Kidney (tissue), 14 donors: ENCODE measurements around the gene ATG13. TPM values are rescaled to one million over a fixed set of nuclear protein-coding genes. Genes with fewer than 3 reads are reported as not detected.

Experiments
- DNase-seq, 5 donors: peaks; one replicate each; pipeline ENCODE4 v3.0.0-alpha.2; 2013 to 2020
- FAIRE-seq: peaks from 2 replicates; lab custom pipeline; 2012; peaks lifted over from hg19 to GRCh38; lab: Jason Lieb, UNC
- H3K27ac ChIP-seq, 2 donors: one replicate each; pipeline ENCODE4 v1.7.0; 2013; ENCODE audit warnings: low read depth in 2 of 2, low read length in 2 of 2, inconsistent platforms in 1 of 2
- H3K27me3 ChIP-seq: one replicate; pipeline ENCODE4 v1.7.1; 2013; ENCODE audit warnings: low read length, inconsistent platforms; ENCODE audit not compliant: control insufficient read depth, insufficient read depth
- H3K36me3 ChIP-seq, 3 donors: one replicate each; pipeline versions ENCODE4 v1.7.0 to v1.7.1; 2013; ENCODE audit warnings: low read length in 3 of 3, control low read depth in 1 of 3, inconsistent platforms in 1 of 3; ENCODE audit not compliant: insufficient read depth in 3 of 3, control insufficient read depth in 2 of 3
- H3K4me1 ChIP-seq, 3 donors: one replicate each; pipeline versions ENCODE4 v1.7.0 to v1.7.1; 2013; ENCODE audit warnings: low read length in 3 of 3, inconsistent platforms in 1 of 3, low read depth in 1 of 3; ENCODE audit not compliant: control insufficient read depth in 2 of 3, insufficient read depth in 2 of 3
- H3K4me3 ChIP-seq, 3 donors: one replicate each; pipeline versions ENCODE4 v1.7.0 to v1.8.1; 2013; ENCODE audit warnings: low read length in 3 of 3, control low read depth in 1 of 3, inconsistent platforms in 1 of 3
- H3K9ac ChIP-seq, 3 donors: one replicate each; pipeline versions ENCODE4 v1.7.0 to v1.7.1; 2013; ENCODE audit warnings: low read length in 3 of 3, control low read depth in 1 of 3, inconsistent platforms in 1 of 3
- H3K9me3 ChIP-seq, 3 donors: one replicate each; pipeline versions ENCODE4 v1.7.0 to v1.7.1; 2013; ENCODE audit warnings: low read length in 3 of 3, control low read depth in 1 of 3, inconsistent platforms in 1 of 3; ENCODE audit not compliant: control insufficient read depth in 2 of 3, insufficient read depth in 1 of 3
- intact Hi-C: fragments of 100-400 bp; cut with DNase I; formaldehyde crosslinking; loops from one replicate; pipeline ENCODE4 v1.11.1; 2022
- polyA plus RNA-seq: library from polyadenylated mRNA; stranded (reverse); fragments of 350-450 nt; fragmentation: Illumina TruSeq; extraction: RNeasy Lipid Tissue Mini Kit (QIAGEN cat#74804); gene quantifications from one replicate; pipeline ENCODE4 v1.2.3, GENCODE V29; 2014; ENCODE audit warnings: low read depth, low replicate concordance; ENCODE audit not compliant: insufficient read depth
- total RNA-seq: library from RNA; stranded (reverse); fragmentation: NEBNext Ultra II Directional; extraction: Animal tissue kit (Norgen Biotek cat#: 25700); gene quantifications from one replicate; pipeline ENCODE4 v1.2.1, GENCODE V29; 2021
- TF ChIP-seq, protein P1 (sequence below): IDR thresholded peaks from 3 replicates; pipeline ENCODE4 v1.5.1; 2012; ENCODE audit warnings: mild to moderate bottlenecking, moderate library complexity, borderline replicate concordance; ENCODE audit not compliant: insufficient read depth; ENCODE audit errors: extremely low read depth
- donor health status: control.
- donor health status: control.
- donor health status: control.
- donor health status: control.
- donor health status: control.
- donor health status: DM: yes; HTN: yes; CAD: no.
- donor health status: Normal renal cell carcinoma (clear cell type).

ATG13 gene
- total and polyA plus RNA-seq, 2 donors from 2014 or later: 40.1 to 73.5 TPM

DNA sequence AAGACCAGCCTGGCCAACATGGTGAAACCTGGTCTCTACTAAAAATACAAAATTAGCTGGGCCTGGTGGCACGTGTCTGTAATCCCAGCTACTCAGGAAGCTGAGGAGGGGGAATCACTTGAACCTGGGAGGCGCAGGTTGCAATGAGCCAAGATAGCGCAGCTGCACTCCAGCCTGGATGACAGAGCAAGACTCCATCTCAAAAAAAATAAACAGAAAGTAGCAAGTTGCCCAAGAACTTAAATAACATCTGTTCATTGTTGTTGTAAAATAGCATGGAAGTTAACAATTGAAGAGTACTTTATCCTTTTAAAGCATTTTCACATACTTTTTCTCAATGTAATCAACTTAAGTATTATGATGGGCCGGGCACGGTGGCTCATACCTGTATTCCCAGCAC is 29.2 kb upstream of the ATG13 start:
- FAIRE-seq (no peak), DNase-seq (no peak)
- H3K36me3 ChIP-seq: no peaks in the 10 kb centered on the region

DNA sequence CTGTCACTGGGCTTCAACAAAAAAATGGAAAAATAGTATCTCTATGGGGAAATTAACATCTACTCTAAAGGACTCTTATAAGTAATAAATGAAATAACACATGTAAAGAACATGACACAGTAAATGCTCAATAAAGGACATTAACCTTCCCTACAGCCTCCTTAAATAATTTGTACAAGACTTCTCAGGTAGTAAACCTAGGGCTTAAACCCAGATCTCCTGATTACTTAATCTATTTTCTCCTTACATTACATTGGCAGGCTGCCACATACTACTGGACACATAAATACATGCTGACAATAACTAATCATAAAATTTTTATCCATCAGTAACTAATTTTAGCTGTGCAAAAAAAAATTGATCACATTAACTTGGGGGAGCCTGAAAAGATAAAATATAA is 28.4 kb upstream of the ATG13 start:
- Histone ChIP-seq H3K36me3 (no peaks in the 10 kb centered on the region), H3K9ac (no peak overlapping the region), H3K27me3 (no peaks in the 10 kb centered on the region), H3K27ac (no peak overlapping the region), H3K4me3 (no peak overlapping the region), H3K4me1 (peaks cover 4 to 12% (median 7%) of the 10 kb centered on the region in 3 donors), H3K9me3 (no peaks in the 10 kb centered on the region)
- FAIRE-seq (no peak), DNase-seq (no peak)
- intact Hi-C loops: no loop called here
- TF ChIP-seq, protein P1, sequence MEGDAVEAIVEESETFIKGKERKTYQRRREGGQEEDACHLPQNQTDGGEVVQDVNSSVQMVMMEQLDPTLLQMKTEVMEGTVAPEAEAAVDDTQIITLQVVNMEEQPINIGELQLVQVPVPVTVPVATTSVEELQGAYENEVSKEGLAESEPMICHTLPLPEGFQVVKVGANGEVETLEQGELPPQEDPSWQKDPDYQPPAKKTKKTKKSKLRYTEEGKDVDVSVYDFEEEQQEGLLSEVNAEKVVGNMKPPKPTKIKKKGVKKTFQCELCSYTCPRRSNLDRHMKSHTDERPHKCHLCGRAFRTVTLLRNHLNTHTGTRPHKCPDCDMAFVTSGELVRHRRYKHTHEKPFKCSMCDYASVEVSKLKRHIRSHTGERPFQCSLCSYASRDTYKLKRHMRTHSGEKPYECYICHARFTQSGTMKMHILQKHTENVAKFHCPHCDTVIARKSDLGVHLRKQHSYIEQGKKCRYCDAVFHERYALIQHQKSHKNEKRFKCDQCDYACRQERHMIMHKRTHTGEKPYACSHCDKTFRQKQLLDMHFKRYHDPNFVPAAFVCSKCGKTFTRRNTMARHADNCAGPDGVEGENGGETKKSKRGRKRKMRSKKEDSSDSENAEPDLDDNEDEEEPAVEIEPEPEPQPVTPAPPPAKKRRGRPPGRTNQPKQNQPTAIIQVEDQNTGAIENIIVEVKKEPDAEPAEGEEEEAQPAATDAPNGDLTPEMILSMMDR: no peak

More for the DNA sequence above, 29.2 kb upstream of the ATG13 start:
- TF ChIP-seq, protein P1: no peak
- H3K27me3 ChIP-seq: no peaks in the 10 kb centered on the region
- H3K9me3 ChIP-seq: no peaks in the 10 kb centered on the region
- H3K27ac ChIP-seq: no peak overlapping the region
- H3K4me3 ChIP-seq: no peak overlapping the region
- intact Hi-C loops: no loop called here
- H3K9ac ChIP-seq: no peak overlapping the region
- H3K4me1 ChIP-seq: peaks cover 4 to 12% (median 7%) of the 10 kb centered on the region in 3 donors

DNA sequence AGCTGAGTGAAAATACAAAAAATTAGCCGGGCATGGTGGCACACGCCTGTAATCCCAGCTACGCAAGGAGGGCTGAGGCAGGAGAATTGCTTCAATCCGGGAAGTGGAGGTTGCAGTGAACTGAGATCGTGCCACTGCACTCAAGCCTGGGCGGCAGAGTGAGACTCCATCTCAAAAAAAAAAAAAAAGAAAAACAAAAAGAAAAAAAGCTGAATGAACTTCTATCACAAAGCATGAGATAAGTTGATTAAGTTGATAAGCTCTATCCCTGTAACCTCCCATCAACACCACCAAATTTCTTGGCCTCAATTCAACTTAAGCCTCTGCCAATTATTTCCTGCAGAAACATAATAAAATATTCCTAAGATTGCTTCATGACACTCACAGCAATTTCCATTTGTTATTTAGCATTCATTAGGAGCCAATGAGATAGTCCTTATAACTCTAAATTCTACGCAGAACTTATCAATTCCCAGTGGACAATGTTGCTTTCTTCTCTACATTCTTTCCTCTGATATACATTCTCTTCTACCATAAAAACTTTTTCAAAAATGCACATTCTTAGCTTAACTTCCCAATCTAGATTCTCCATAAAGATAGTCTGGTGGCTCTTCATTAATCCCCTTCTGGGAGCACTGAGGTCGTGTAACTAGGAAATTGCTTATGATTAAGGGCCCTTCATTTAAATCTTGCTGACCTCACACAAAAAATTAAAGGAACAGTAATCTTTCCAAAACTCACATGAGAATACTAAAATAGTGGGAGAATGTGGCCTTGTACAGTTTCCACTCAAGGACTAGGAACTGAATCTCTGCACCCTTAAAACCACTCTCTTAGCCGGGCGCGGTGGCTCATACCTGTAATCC is 26.4 kb upstream of the ATG13 start:
- H3K9me3 ChIP-seq: no peaks in the 10 kb centered on the region
- no peaks in the 10 kb centered on the region for H3K27me3 ChIP-seq
- H3K4me3 ChIP-seq: peak overlapping the region in 2 of 3 donors; percentile 23 to 37
- H3K36me3 ChIP-seq: no peaks in the 10 kb centered on the region
- H3K9ac ChIP-seq: no peak overlapping the region
- peaks cover 4 to 12% (median 7%) of the 10 kb centered on the region in 3 donors for H3K4me1 ChIP-seq
- no peak for DNase-seq
- FAIRE-seq: no peak
- TF ChIP-seq, protein P1: no peak
- intact Hi-C loops: no loop called here
- H3K27ac ChIP-seq: peak overlapping the region in 1 of 2 donors; percentile 48
